Activated B cell treated with CpG ODN at 0.5 μM for 24 hours (primary cell): Measurements from ENCODE around the gene RIMBP2. TPM values are rescaled to one million over a fixed set of nuclear protein-coding genes. Genes with fewer than 3 reads are reported as not detected.

ENCODE experiments used
- ATAC-seq: fragments of 200-7000 bp; cut with Tn5 transposase; one replicate; pipeline ENCODE4 v1.10.0; 2021; ENCODE audit warnings: low read depth, mild to moderate bottlenecking, moderate library complexity
- CTCF ChIA-PET: fragments of 350-600 bp; sonication (Branson Sonifier 250); formaldehyde crosslinking; loops from one replicate; lab custom pipeline; 2021; ENCODE audit warnings: antibody characterized with exemption; lab: Charles Lee
- POLR2A ChIA-PET: fragments of 350-600 bp; sonication (Branson Sonifier 250); formaldehyde crosslinking; loops from one replicate; lab custom pipeline; 2021; ENCODE audit warnings: antibody characterized with exemption; lab: Charles Lee
- DNase-seq: peaks from one replicate; pipeline ENCODE4 v3.0.0; 2022
- H3K27ac Mint-ChIP-seq: one replicate; pipeline ENCODE4 v1.8.0; 2020; ENCODE audit warnings: mixed read lengths
- H3K27me3 Mint-ChIP-seq: one replicate; pipeline ENCODE4 v1.8.0; 2021; ENCODE audit warnings: mixed read lengths
- H3K36me3 Mint-ChIP-seq: one replicate; pipeline ENCODE4 v1.8.0; 2021; ENCODE audit warnings: low read depth, mixed read lengths
- H3K4me1 Mint-ChIP-seq: one replicate; pipeline ENCODE4 v1.8.0; 2021; ENCODE audit warnings: mixed read lengths
- H3K4me3 Mint-ChIP-seq: one replicate; pipeline ENCODE4 v1.8.0; 2020; ENCODE audit warnings: mild to moderate bottlenecking, mixed read lengths
- H3K9me3 Mint-ChIP-seq: one replicate; pipeline ENCODE4 v1.8.0; 2020; ENCODE audit warnings: mixed read lengths
- CTCF ChIP-seq: fragments of 200-600 bp; IDR thresholded peaks from one replicate; pipeline ENCODE4 v1.8.0; 2022; ENCODE audit warnings: antibody characterized with exemption, mild to moderate bottlenecking
- intact Hi-C: fragments of 100-400 bp; cut with micrococcal nuclease; formaldehyde crosslinking; loops from one replicate; pipeline ENCODE4 v1.15.1; 2024
- total RNA-seq: library from RNA; stranded (reverse); gene quantifications from 2 replicates; pipeline ENCODE4 v1.2.3, GENCODE V29; 2022

RIMBP2 gene
- total RNA-seq, 1 donor from 2014 or later, result not detected

GRCh38 chr12:130525384-130526172 lies 190.5 kb downstream of the RIMBP2 start:
- ChIA-PET POLR2A (no interaction called here), CTCF (no interaction called here)
- no peak for DNase-seq
- Mint-ChIP-seq H3K27ac (no peak overlapping the region), H3K9me3 (peaks cover 4% of the 10 kb centered on the region), H3K27me3 (peaks cover 1% of the 10 kb centered on the region), H3K4me1 (no peaks in the 10 kb centered on the region), H3K4me3 (no peak overlapping the region), H3K36me3 (no peaks in the 10 kb centered on the region)
- TF ChIP-seq CTCF, result no peak
- intact Hi-C loops, result no loop called here
- no peak for ATAC-seq

GRCh38 chr12:130524759-130525158 lies 191.3 kb downstream of the RIMBP2 start:
- ChIA-PET POLR2A (no interaction called here), CTCF (no interaction called here)
- Mint-ChIP-seq H3K4me3 (no peak overlapping the region), H3K27me3 (peaks cover 1% of the 10 kb centered on the region), H3K27ac (no peak overlapping the region), H3K36me3 (no peaks in the 10 kb centered on the region), H3K9me3 (peaks cover 4% of the 10 kb centered on the region), H3K4me1 (no peaks in the 10 kb centered on the region)
- intact Hi-C loops, result no loop called here
- ATAC-seq, result no peak
- TF ChIP-seq CTCF, result no peak
- DNase-seq, result no peak

- intact Hi-C loops, result no loop called here
- DNase-seq, result no peak
- H3K27ac Mint-ChIP-seq, result no peak overlapping the region
- H3K27me3 Mint-ChIP-seq, result peaks cover 1% of the 10 kb centered on the region
- TF ChIP-seq CTCF, result no peak
- ChIA-PET POLR2A (no interaction called here), CTCF (no interaction called here)
- no peaks in the 10 kb centered on the region for H3K36me3 Mint-ChIP-seq
- ATAC-seq, result no peak
- no peak overlapping the region for H3K4me3 Mint-ChIP-seq
- H3K4me1 Mint-ChIP-seq, result no peaks in the 10 kb centered on the region
- H3K9me3 Mint-ChIP-seq, result peaks cover 4% of the 10 kb centered on the region
These were observed 192.1 kb downstream of the RIMBP2 start for GRCh38 chr12:130523863-130524614.

GRCh38 chr12:130523208-130523607 lies 192.9 kb downstream of the RIMBP2 start:
- peaks cover 2% of the 10 kb centered on the region for H3K9me3 Mint-ChIP-seq
- TF ChIP-seq CTCF, result no peak
- H3K36me3 Mint-ChIP-seq, result no peaks in the 10 kb centered on the region
- H3K27ac Mint-ChIP-seq, result no peak overlapping the region
- ATAC-seq, result no peak
- DNase-seq, result no peak
- H3K4me1 Mint-ChIP-seq, result no peaks in the 10 kb centered on the region
- CTCF ChIA-PET, result no interaction called here
- H3K4me3 Mint-ChIP-seq, result no peak overlapping the region
- H3K27me3 Mint-ChIP-seq, result peaks cover 1% of the 10 kb centered on the region
- POLR2A ChIA-PET, result no interaction called here
- intact Hi-C loops, result no loop called here

GRCh38 chr12:130522244-130522834 lies 193.8 kb downstream of the RIMBP2 start:
- intact Hi-C loops, result no loop called here
- H3K27me3 Mint-ChIP-seq, result peaks cover 1% of the 10 kb centered on the region
- no peaks in the 10 kb centered on the region for H3K4me1 Mint-ChIP-seq
- no peaks in the 10 kb centered on the region for H3K9me3 Mint-ChIP-seq
- H3K36me3 Mint-ChIP-seq, result no peaks in the 10 kb centered on the region
- H3K4me3 Mint-ChIP-seq, result no peak overlapping the region
- ChIA-PET POLR2A (no interaction called here), CTCF (no interaction called here)
- TF ChIP-seq CTCF, result no peak
- no peak overlapping the region for H3K27ac Mint-ChIP-seq
- no peak for DNase-seq
- ATAC-seq, result no peak
